T-helper 2 cell treated with Interferon-gamma antibody and Interleukin-4, amounts not matched to agents 5 μg/mL and 100 μg/mL, for 36 hours (primary cell): ENCODE measurements around the gene ARID1B.

Experiments used
- DNase-seq: peaks from one replicate; pipeline ENCODE4 v3.0.0; 2021; ENCODE audit warnings: low spot score
- H3K27ac Mint-ChIP-seq: one replicate; pipeline ENCODE4 v1.8.0; 2021; ENCODE audit warnings: mild to moderate bottlenecking, mixed read lengths
- H3K27me3 Mint-ChIP-seq: one replicate; pipeline ENCODE4 v1.8.0; 2021; ENCODE audit warnings: low read depth, mixed read lengths
- H3K36me3 Mint-ChIP-seq: one replicate; pipeline ENCODE4 v1.8.0; 2021; ENCODE audit warnings: low read depth, mixed read lengths
- H3K4me1 Mint-ChIP-seq: one replicate; pipeline ENCODE4 v1.8.0; 2021; ENCODE audit warnings: low read depth, mixed read lengths
- H3K4me3 Mint-ChIP-seq: one replicate; pipeline ENCODE4 v1.8.0; 2022; ENCODE audit warnings: mild to moderate bottlenecking, moderate library complexity, mixed read lengths
- H3K9me3 Mint-ChIP-seq: one replicate; pipeline ENCODE4 v1.8.0; 2021; ENCODE audit warnings: mixed read lengths

ARID1B gene

DNA sequence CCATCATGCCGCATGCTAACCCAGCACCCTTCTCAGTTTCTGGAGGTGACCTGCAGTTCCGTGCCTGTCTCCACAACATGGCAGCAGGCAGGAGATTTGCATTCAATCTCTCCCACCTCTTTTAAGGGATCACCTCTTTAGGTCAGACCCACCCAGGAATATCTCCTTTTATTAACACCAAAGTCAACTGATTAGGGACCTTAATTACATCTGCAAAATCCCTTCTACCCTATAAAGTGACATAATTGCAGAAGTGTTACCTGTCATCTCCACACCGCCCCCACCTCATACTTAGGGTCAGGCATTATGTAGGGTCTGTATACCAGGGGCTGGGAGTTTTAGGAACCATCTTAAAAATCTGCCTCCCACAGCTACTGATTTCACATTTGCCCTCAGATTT is 278.7 kb downstream of the ARID1B start:
- Mint-ChIP-seq H3K27me3 (no peaks in the 10 kb centered on the region), H3K36me3 (peaks cover 10% of the 10 kb centered on the region), H3K4me3 (peak overlapping the region; percentile 41), H3K4me1 (peaks cover 31% of the 10 kb centered on the region), H3K27ac (peak overlapping the region; percentile 67), H3K9me3 (no peaks in the 10 kb centered on the region)
- no peak for DNase-seq

DNA sequence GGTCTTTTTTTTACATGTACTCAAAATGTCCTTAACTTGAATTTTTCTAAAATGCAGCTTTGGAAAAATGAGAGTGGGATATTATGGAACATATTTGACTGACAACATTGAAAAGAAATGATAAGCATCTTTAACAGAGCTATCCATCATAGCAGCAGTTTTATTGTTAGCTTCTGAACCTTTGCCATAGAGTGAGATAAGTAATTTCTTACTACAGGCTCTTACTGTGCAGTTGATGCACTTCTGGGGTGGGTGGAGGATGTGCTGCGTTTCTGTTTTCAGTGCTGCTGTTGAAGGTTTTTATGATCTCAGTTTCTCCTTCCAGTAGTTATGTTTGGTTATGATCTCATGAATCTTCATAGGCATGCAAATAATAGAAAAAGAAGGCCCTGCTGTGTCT is 279.1 kb downstream of the ARID1B start:
- Mint-ChIP-seq H3K27me3 (no peaks in the 10 kb centered on the region), H3K4me3 (peak overlapping the region; percentile 41), H3K36me3 (peaks cover 11% of the 10 kb centered on the region), H3K4me1 (peaks cover 32% of the 10 kb centered on the region), H3K9me3 (no peaks in the 10 kb centered on the region), H3K27ac (peak overlapping the region; percentile 67)
- DNase-seq: peak; percentile 63

DNA sequence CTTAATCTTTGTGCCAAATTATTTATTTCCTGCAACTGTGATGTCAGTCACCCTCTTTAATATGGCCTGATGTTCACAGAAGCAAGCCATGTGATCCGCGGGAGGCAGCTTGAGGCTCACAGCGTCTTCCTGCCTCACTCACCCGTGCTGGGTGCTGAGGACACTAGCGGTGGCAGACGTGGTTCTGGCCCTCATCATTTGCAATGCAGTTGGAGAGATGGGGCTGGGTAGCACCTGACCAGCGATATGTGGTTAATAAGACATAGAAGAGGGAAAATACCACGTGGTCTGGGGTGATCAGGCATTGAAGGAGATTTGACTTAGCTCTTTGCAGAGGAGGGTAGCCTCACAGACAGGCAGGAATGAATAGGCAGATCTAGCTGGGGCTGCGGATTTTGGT is 281.4 kb downstream of the ARID1B start:
- no peak overlapping the region for H3K4me3 Mint-ChIP-seq
- H3K36me3 Mint-ChIP-seq: peaks cover 11% of the 10 kb centered on the region
- H3K4me1 Mint-ChIP-seq: peaks cover 37% of the 10 kb centered on the region
- no peak for DNase-seq
- no peak overlapping the region for H3K27ac Mint-ChIP-seq
- H3K9me3 Mint-ChIP-seq: no peaks in the 10 kb centered on the region
- no peaks in the 10 kb centered on the region for H3K27me3 Mint-ChIP-seq

DNA sequence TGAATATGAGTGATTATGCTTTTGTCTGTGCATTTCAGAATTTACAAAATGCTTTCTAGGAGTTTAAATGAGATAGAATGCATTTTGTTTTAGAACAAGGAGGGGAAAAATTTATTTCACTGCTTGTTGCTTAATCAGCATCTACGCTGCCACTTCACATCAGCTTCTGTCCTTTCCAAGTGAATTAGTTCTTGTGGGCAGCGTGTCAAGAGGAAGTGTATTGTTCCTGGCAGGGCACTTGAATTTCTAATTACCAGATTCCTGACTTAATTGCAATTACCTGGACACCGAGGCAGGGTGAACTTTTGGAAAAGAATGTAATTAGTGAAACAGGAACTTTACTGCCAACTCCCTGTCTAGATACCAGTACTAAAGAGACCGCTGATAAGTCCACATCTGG is 282.6 kb downstream of the ARID1B start:
- peaks cover 15% of the 10 kb centered on the region for H3K36me3 Mint-ChIP-seq
- H3K4me3 Mint-ChIP-seq: no peak overlapping the region
- H3K27me3 Mint-ChIP-seq: no peaks in the 10 kb centered on the region
- no peaks in the 10 kb centered on the region for H3K9me3 Mint-ChIP-seq
- no peak for DNase-seq
- peaks cover 31% of the 10 kb centered on the region for H3K4me1 Mint-ChIP-seq
- H3K27ac Mint-ChIP-seq: no peak overlapping the region

DNA sequence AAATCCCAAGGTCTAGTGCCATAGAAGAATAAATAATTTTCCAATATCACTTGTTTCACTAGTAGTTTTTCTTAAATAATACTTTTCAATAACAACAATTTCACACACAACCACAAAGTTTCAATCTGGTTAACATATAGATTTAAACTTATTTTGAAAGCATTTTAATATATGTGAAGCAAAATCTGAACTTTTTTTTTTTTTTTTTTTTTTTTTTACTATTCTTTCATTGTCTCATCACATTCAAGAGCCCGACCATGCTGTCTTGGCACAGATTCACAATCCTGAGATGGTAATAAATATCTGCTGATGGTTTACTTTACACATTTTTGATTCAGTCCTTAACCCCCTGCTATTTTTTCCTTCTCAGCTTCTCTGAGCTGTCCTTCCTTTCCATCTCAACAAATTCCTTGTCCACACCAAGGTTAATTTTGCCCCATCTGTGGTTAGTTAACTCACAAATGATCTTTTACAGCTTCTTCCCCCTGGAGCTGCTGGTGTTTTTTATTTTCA is 283.3 kb downstream of the ARID1B start:
- no peak overlapping the region for H3K4me3 Mint-ChIP-seq
- no peak for DNase-seq
- H3K4me1 Mint-ChIP-seq: peaks cover 27% of the 10 kb centered on the region
- no peak overlapping the region for H3K27ac Mint-ChIP-seq
- H3K27me3 Mint-ChIP-seq: no peaks in the 10 kb centered on the region
- no peaks in the 10 kb centered on the region for H3K9me3 Mint-ChIP-seq
- H3K36me3 Mint-ChIP-seq: peaks cover 15% of the 10 kb centered on the region

DNA sequence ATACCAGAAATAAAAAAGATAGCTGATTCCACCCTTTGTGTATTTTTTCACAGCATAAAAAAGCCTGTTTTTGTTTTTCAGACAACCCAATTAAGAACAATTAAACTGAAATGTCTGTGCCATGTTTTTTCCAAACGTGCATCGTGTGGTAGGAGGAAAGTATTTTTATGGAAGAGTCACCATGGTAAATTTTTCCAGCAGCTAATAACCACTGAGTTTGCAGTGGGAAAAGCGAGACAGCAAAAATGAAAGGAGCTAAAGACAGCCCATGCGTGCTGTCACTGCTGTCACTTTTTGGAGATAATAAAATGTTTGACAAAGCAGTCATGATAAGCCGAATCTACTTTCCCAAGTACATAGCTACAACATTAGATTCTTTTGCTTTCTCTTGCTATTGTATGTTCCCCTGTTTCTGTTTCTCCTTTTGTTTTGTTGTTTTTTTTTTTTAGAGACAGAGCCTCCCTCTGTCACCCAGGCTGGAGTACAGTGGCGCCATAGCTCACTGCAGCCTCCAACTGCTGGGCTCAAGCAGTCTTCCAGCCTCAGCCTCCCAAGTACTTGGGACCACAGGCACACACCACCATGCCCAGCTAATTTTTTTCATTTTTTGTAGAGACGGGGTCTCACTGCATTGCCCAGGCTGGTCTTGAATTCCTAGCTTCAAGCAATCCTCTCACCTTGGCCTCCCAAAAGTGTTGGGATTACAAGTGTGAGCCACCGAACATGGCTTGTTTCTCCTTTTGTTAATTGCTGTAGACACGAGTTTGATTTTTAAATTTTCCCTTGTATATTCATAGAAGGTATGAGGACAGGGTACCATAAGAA is 284.8 kb downstream of the ARID1B start:
- Mint-ChIP-seq H3K27me3 (no peaks in the 10 kb centered on the region), H3K4me3 (no peak overlapping the region), H3K27ac (no peak overlapping the region), H3K9me3 (no peaks in the 10 kb centered on the region), H3K4me1 (peaks cover 24% of the 10 kb centered on the region), H3K36me3 (peaks cover 12% of the 10 kb centered on the region)
- no peak for DNase-seq

DNA sequence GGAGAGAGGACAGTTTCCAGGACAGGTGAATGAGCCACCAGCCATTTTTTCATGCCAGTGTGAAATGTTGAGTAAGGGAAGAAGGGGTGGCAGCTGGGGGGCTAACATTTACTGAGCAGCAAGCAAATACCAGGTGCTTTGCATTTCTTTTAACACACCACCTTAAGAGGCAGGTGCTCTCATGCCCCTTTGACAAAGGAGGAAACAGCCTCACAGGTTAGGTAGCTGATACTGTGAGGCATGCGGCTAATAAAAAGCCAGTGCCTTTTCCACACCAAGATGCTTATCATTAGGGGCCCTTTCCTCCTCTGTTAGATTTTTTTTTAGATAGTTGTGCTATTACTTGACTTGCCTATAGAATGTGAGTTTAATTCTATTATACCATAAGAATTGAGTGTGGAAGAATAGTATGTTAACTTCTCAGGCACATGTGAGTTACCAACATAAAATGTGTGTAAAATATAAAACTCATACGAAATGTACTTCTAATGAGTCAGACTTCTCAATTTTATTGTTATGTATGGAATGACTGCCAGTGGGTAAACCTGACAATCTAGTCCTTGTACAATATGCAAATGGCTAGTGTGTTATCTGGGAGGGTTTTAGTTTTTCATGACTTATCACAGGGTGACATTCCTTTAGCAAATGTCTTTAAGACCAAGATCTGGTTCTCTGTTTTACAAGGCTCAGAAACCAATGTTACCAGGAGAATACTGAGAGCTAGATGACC is 286.2 kb downstream of the ARID1B start:
- Mint-ChIP-seq H3K27me3 (no peaks in the 10 kb centered on the region), H3K4me3 (no peak overlapping the region), H3K4me1 (peaks cover 35% of the 10 kb centered on the region), H3K36me3 (peaks cover 10% of the 10 kb centered on the region), H3K9me3 (no peaks in the 10 kb centered on the region), H3K27ac (no peak overlapping the region)
- DNase-seq: no peak

DNA sequence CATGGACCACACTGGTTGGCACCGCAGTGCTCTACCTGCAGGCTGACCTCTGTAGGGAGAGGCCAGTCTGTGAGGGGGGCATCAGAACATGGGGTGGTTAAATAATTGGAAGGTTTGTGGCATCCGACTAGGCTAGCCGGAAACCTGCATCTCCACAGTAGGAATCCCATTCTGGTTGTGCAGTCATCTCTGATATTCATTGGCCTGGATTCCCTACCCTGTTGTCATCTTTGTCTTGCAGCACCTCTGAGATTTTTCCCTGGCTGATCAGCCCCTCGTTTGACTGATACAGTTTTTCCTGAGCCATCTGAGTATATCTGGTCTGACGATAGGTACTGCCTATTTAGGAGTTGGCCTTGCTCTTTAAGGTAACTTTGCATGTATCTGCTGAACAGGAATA is 286.7 kb downstream of the ARID1B start:
- no peaks in the 10 kb centered on the region for H3K9me3 Mint-ChIP-seq

DNA sequence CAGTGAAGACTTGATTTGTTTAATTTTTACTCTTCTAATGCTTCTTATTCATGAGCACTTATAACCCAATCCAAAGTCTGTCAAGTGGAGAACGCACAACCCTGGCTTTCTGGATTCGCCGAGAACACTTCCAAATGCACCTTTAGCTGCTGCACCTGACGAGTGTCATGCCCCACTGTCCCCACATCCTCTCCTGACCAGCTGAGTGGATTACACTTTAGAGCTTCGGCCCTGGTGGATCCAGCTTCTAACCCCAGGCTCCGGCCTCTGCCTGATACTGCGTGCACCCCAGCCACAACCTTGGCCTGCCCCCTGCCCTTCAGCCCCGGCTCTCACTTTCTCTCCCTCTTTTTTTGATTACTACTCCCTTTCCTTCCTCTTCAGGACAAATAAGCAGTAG is 287.3 kb downstream of the ARID1B start:
- no peak overlapping the region for H3K27ac Mint-ChIP-seq
- no peaks in the 10 kb centered on the region for H3K27me3 Mint-ChIP-seq
- no peaks in the 10 kb centered on the region for H3K9me3 Mint-ChIP-seq
- H3K36me3 Mint-ChIP-seq: peaks cover 7% of the 10 kb centered on the region
- no peak for DNase-seq
- H3K4me1 Mint-ChIP-seq: peaks cover 43% of the 10 kb centered on the region
- no peak overlapping the region for H3K4me3 Mint-ChIP-seq

More for the DNA sequence above, 286.7 kb downstream of the ARID1B start:
- DNase-seq: no peak
- Mint-ChIP-seq H3K4me1 (peaks cover 40% of the 10 kb centered on the region), H3K27me3 (no peaks in the 10 kb centered on the region), H3K36me3 (peaks cover 7% of the 10 kb centered on the region), H3K4me3 (no peak overlapping the region), H3K27ac (no peak overlapping the region)

DNA sequence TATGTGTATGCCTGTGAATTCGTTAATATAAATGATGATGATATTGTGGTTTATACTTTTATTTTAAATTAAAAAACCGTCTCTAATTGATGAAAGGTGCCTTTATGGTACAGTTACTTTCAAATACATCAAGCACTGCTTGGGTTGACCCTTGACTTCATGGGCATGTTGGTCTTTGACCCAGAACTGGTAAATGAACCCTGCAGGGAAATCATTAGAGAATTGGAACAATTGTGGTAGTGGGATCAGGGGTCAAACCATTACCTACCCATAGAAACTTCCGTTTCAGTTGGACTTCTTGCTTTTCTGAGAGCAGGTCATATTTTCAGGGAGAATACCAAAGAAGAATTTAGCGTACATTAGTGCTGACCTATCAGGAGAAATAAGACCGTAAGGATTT is 288.2 kb downstream of the ARID1B start:
- DNase-seq: no peak
- Mint-ChIP-seq H3K36me3 (peaks cover 7% of the 10 kb centered on the region), H3K9me3 (no peaks in the 10 kb centered on the region), H3K27ac (no peak overlapping the region), H3K4me1 (peaks cover 48% of the 10 kb centered on the region), H3K27me3 (no peaks in the 10 kb centered on the region), H3K4me3 (no peak overlapping the region)

DNA sequence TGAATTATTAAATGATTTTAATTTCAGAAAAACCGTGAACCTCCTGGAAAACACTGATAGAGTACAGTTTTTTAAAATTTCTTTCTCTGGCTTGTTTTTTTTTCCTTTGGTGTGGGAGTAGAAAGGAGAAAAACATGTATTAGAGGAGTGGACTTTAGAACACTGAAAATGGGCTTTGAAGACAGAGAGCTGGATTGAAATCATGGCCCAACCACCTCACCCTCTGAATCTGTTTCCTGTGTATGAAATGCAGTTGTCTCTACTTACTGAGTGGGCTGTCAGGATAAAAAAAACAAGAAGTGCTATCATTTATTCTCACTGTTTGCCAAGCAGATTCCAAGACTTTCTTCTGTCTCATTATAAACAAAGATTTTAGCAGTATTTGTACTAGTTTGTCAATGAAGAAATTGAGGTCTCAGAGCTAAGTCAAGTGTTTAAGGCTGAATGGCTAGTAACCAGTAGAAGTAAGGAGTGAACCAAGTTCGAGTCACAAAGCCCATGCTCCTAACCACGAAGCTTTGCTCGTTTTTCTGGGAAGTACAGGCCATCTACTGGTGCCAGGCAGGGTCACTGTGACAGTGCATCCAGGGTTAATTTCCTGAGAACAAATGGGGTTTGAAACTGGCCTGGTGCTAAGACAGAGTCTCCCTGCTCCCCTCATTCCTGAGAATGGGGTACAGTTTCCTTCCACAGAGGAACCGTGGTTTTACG is 289.8 kb downstream of the ARID1B start:
- H3K36me3 Mint-ChIP-seq: peaks cover 6% of the 10 kb centered on the region
- H3K27ac Mint-ChIP-seq: no peak overlapping the region
- peaks cover 51% of the 10 kb centered on the region for H3K4me1 Mint-ChIP-seq
- peak overlapping the region; percentile 4 for H3K4me3 Mint-ChIP-seq
- no peaks in the 10 kb centered on the region for H3K27me3 Mint-ChIP-seq
- H3K9me3 Mint-ChIP-seq: no peaks in the 10 kb centered on the region
- DNase-seq: no peak

DNA sequence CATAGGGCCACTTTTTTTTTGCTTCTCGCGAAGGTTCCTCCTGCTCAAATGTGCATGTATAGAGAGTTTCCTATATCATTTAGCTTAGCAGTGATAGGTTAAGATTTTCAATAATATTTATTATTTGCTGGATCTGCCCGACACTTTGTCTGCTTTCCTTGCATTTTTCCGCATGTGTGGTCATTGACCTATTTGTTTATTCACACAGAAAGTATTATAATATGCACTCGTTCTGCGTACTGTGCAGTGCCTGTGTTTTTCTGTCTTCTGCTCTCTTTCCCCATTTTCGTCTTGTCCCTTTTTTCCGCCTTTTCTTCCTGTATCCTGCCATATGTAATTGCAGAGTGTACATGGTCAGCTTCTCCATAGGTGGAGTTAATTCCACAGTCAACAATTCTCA is 290.3 kb downstream of the ARID1B start:
- Mint-ChIP-seq H3K27ac (no peak overlapping the region), H3K9me3 (no peaks in the 10 kb centered on the region), H3K27me3 (no peaks in the 10 kb centered on the region), H3K4me3 (no peak overlapping the region), H3K36me3 (peaks cover 6% of the 10 kb centered on the region), H3K4me1 (peaks cover 53% of the 10 kb centered on the region)
- DNase-seq: no peak

DNA sequence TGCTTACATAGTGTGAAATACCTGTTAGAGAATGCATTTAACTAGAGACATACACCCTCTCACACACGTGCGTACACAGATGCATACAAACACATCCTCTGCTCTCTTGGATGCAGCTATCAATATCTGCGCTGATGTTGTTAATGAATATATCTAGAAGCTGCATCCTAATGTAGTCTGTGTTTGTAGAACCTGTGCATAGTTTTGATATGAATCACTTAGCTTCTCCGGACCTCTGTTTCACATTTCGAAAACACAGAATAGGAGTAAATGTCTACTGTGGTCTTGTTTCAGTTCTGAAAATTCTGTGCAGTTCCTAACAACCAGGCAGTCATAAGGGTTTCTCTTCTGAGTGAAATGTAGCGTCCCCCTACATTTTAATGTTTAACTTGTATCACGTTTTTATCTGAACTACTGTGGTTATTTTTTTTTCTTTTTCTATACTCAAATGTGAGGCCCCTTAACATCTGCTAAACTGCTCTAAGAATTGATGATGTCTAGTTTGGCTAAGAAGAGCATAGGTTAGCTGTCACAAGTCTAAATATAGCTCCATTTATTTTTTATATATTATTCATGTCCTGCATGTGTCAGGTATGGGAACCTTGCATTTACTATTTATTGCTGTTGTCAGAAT is 291.6 kb downstream of the ARID1B start:
- Mint-ChIP-seq H3K4me1 (peaks cover 46% of the 10 kb centered on the region), H3K36me3 (peaks cover 8% of the 10 kb centered on the region), H3K4me3 (peak overlapping the region; percentile 30), H3K27ac (peak overlapping the region; percentile 82), H3K27me3 (no peaks in the 10 kb centered on the region), H3K9me3 (no peaks in the 10 kb centered on the region)
- peak; percentile 24 for DNase-seq
